Prostate gland (tissue), 2 donors: ENCODE data around the gene BTG4. TPM values are rescaled to one million over a fixed set of nuclear protein-coding genes. Genes with fewer than 3 reads are reported as not detected.
A peak's percentile ranks its signal among the peaks of the same experiment; 100 is the strongest.

Experiments
- DNase-seq: peaks from one replicate; pipeline ENCODE4 v3.0.0-alpha.2; 2019; ENCODE audit warnings: low spot score
- H3K27ac ChIP-seq, 2 donors: fragments of 200-600 bp; sonication (generic); 2 replicates each; pipeline ENCODE4 v1.5.1; 2017 to 2019
- H3K27me3 ChIP-seq: fragments of 200-600 bp; sonication (generic); replicated peaks from 2 replicates; pipeline ENCODE4 v1.5.1; 2019; ENCODE audit not compliant: insufficient read depth
- H3K36me3 ChIP-seq, 2 donors: fragments of 200-600 bp; sonication (generic); 1 replicate in 1 of 2; 2 replicates in 1 of 2; pipeline versions ENCODE4 v1.5.1 to v1.8.1; 2017 to 2019
- H3K4me1 ChIP-seq: fragments of 200-600 bp; sonication (generic); replicated peaks from 2 replicates; pipeline ENCODE4 v1.5.1; 2019
- H3K4me3 ChIP-seq, 2 donors: fragments of 200-600 bp; sonication (generic); 2 replicates each; pipeline ENCODE4 v1.5.1; 2017 to 2019
- H3K9me3 ChIP-seq: fragments of 200-600 bp; sonication (generic); 2 replicates; pipeline ENCODE4 v1.5.1; 2017
- CTCF ChIP-seq, 4 experiments: fragments of 200-600 bp in 2 of 4; fragments of 450-650 bp in 2 of 4; sonication (generic) in 2 of 4; IDR thresholded peaks; 1 replicate in 3 of 4; 2 replicates in 1 of 4; pipeline ENCODE4 v1.5.1; 2016 to 2019; ENCODE audit warnings: antibody characterized with exemption in 4 of 4, mild to moderate bottlenecking in 2 of 4, moderate library complexity in 2 of 4
- POLR2A ChIP-seq: fragments of 450-650 bp; IDR thresholded peaks from one replicate; pipeline ENCODE4 v1.6.1; 2016; ENCODE audit warnings: antibody characterized with exemption, mild to moderate bottlenecking
- POLR2AphosphoS5 ChIP-seq: sonication (generic); formaldehyde crosslinking; IDR thresholded peaks from one replicate; pipeline ENCODE4 v1.6.1; 2017; ENCODE audit warnings: antibody characterized with exemption
- WGBS: methylation state at CpG from one replicate; pipeline ENCODE4 v1.1.5; 2018; 5-methylcytosine and 5-hydroxymethylcytosine counted together
- intact Hi-C: fragments of 100-400 bp; cut with DNase I; formaldehyde crosslinking; loops from one replicate; pipeline ENCODE4 v1.14.2; 2022
- microRNA counts, 2 donors: library from miRNA; unstranded; fragments of <30 nt; microRNA quantifications; one replicate each; lab custom pipeline; 2016 to 2017
- microRNA-seq: library from miRNA; unstranded; fragments of <30 nt; microRNA quantifications from one replicate; pipeline ENCODE4, GENCODE V29; 2016
- small RNA-seq, 2 donors: library from RNA; depleted of rRNA; stranded (forward); fragments of <200 nt; gene quantifications; one replicate each; pipeline ENCODE3, GENCODE V24; 2016
- total RNA-seq, 2 donors: library from RNA; depleted of rRNA; stranded (reverse); fragments of >200 nt; gene quantifications; one replicate each; pipeline ENCODE4 v1.1.0, GENCODE V29; 2016

Gene BTG4
- total RNA-seq, 2 donors from 2014 or later: 3.3 TPM; not detected in 1

GRCh38 chr11:111447931-111448330 lies 64.3 kb downstream of the BTG4 start:
- WGBS: 98% methylated on average over 5 of the region's 5 CpGs
- intact Hi-C loops: loop anchor here (10.0 kb wide), 1 partner anchor 1003 kb away; no protein-coding TSS in a partner anchor
- no peak for DNase-seq
- H3K36me3 ChIP-seq: no peaks in the 10 kb centered on the region
- TF ChIP-seq POLR2AphosphoS5 (no peak), CTCF (IDR thresholded peaks at IDR 0.05) (no peak), POLR2A (no peak)
- no peaks in the 10 kb centered on the region for H3K9me3 ChIP-seq
- H3K27me3 ChIP-seq: no peaks in the 10 kb centered on the region
- no peak overlapping the region for H3K4me3 ChIP-seq
- H3K4me1 ChIP-seq: no peaks in the 10 kb centered on the region
- H3K27ac ChIP-seq: no peak overlapping the region

GRCh38 chr11:111447112-111447471 lies 65.1 kb downstream of the BTG4 start:
- H3K36me3 ChIP-seq: no peaks in the 10 kb centered on the region
- H3K27me3 ChIP-seq: no peaks in the 10 kb centered on the region
- H3K9me3 ChIP-seq: no peaks in the 10 kb centered on the region
- no peak for TF ChIP-seq POLR2A
- TF ChIP-seq POLR2AphosphoS5: no peak
- DNase-seq: no peak
- H3K4me1 ChIP-seq: no peaks in the 10 kb centered on the region
- H3K27ac ChIP-seq: no peak overlapping the region
- 74% methylated on average over 4 of the region's 4 CpGs for WGBS
- no peak overlapping the region for H3K4me3 ChIP-seq
- intact Hi-C loops: loop anchor here (10.0 kb wide), 1 partner anchor 1002 kb away; no protein-coding TSS in a partner anchor

GRCh38 chr11:111446404-111447111 lies 65.6 kb downstream of the BTG4 start:
- TF ChIP-seq CTCF (IDR thresholded peaks at IDR 0.05) (peak; percentile 28 to 92 (median 80)), POLR2A (no peak), POLR2AphosphoS5 (peak; percentile 77)
- H3K4me3 ChIP-seq: no peak overlapping the region
- no peaks in the 10 kb centered on the region for H3K27me3 ChIP-seq
- H3K9me3 ChIP-seq: no peaks in the 10 kb centered on the region
- no peaks in the 10 kb centered on the region for H3K4me1 ChIP-seq
- no peak overlapping the region for H3K27ac ChIP-seq
- WGBS: 38% methylated on average over 5 of the region's 5 CpGs
- no peaks in the 10 kb centered on the region for H3K36me3 ChIP-seq
- DNase-seq: peak; percentile 81
- intact Hi-C loops: loop anchor here (1.0 to 10.0 kb wide), 2 partner anchors 161 to 1002 kb away; no protein-coding TSS in a partner anchor

- 77% methylated on average over 2 of the region's 2 CpGs for WGBS
- intact Hi-C loops: loop anchor here (10.0 kb wide), 1 partner anchor 1001 kb away; no protein-coding TSS in a partner anchor
- Histone ChIP-seq H3K27me3 (no peaks in the 10 kb centered on the region), H3K36me3 (no peaks in the 10 kb centered on the region), H3K9me3 (no peaks in the 10 kb centered on the region), H3K4me1 (no peaks in the 10 kb centered on the region), H3K4me3 (no peak overlapping the region), H3K27ac (no peak overlapping the region)
- DNase-seq: no peak
- TF ChIP-seq POLR2A: no peak
- no peak for TF ChIP-seq POLR2AphosphoS5
- TF ChIP-seq CTCF (IDR thresholded peaks at IDR 0.05): no peak
These were observed 66.6 kb downstream of the BTG4 start for GRCh38 chr11:111445586-111445985.

MicroRNAs within 50 kb of the gene (microRNA counts, 767-probe panel; counts per million panel counts)
- 0 to 431 counts per million in 2 donors for microRNA hsa-miR-34b-3p (lab: Ali Mortazavi, UCI)
- microRNA hsa-miR-34c-3p (lab: Ali Mortazavi, UCI): 2,367 to 2,626 counts per million in 2 donors
- microRNA hsa-miR-34c-5p (lab: Ali Mortazavi, UCI): 0 to 431 counts per million in 2 donors

Small RNA genes lying within 50 kb of the gene (microRNA-seq; reads per million reads assigned to microRNA genes)
- gene MIR34B (2.1 reads per million, percentile 30 among the genes with 10 or more reads in this experiment), gene MIR34C (45.4 reads per million, percentile 66 among the genes with 10 or more reads in this experiment)

Small RNA genes lying within 50 kb of the gene (small RNA-seq; reads per million reads assigned to genes)
- gene MIR34B (0.28 to 0.30 reads per million in 2 donors), gene MIR34C (5.6 to 8.8 reads per million in 2 donors)

Other genes starting within 250 kb of the BTG4 start
- 1 to 10 TPM; 7.7 to 9.5 TPM for gene POU2AF3, start 213.8 kb downstream of the BTG4 start, total RNA-seq
- 1 to 10 TPM in 1 of 2 donors, under 1 TPM in 1; 0.74 to 1.5 TPM for gene POU2AF1, start 133.1 kb downstream of the BTG4 start, total RNA-seq
- gene HOATZ, start 2.4 kb upstream of the BTG4 start, total RNA-seq: 1 to 10 TPM in 1 of 2 donors, not detected in 1; 1.0 TPM
- 10 to 100 TPM; 10.6 to 12.8 TPM for gene LAYN, start 28.3 kb upstream of the BTG4 start, total RNA-seq
- gene SIK2, start 90.1 kb upstream of the BTG4 start, total RNA-seq: 10 to 100 TPM; 13.0 to 18.7 TPM